T-cell (primary cell): ENCODE measurements around the gene PIK3R4. TPM values are rescaled to one million over a fixed set of nuclear protein-coding genes. Genes with fewer than 3 reads are reported as not detected.

ENCODE experiments used
- ATAC-seq, 4 experiments: fragments of 200-7000 bp in 3 of 4; fragments of 150-1000 bp in 1 of 4; cut with Tn5 transposase; replicated peaks in 1 of 4; 1 replicate in 3 of 4; 2 replicates in 1 of 4; pipeline ENCODE4 v1.10.0; 2021; ENCODE audit warnings: moderate library complexity in 3 of 4, mild to moderate bottlenecking in 2 of 4, moderate number of reproducible peaks in 1 of 4
- CTCF ChIA-PET, 2 donors: fragments of 300-600 bp; sonication (Branson Sonifier 250); formaldehyde crosslinking; loops; one replicate each; lab custom pipeline; 2022; ENCODE audit warnings: antibody characterized with exemption in 2 of 2; lab: Charles Lee
- POLR2A ChIA-PET, 2 donors: fragments of 300-600 bp; sonication (Branson Sonifier 250); formaldehyde crosslinking; loops; one replicate each; lab custom pipeline; 2022; ENCODE audit warnings: antibody characterized with exemption in 2 of 2; lab: Charles Lee
- DNase-seq, 35 experiments: peaks; one replicate each; pipeline versions ENCODE4 v3.0.0 to v3.0.0-alpha.2; 2013 to 2023
- H3K27ac ChIP-seq: one replicate; pipeline ENCODE4 v1.5.1; 2013; ENCODE audit warnings: low read length
- H3K27me3 ChIP-seq, 2 experiments: replicated peaks in 1 of 2; 1 replicate in 1 of 2; 2 replicates in 1 of 2; pipeline versions ENCODE4 v1.6.1 to v1.7.0; 2013; ENCODE audit warnings: low read length in 1 of 2, mixed read lengths in 1 of 2; ENCODE audit not compliant: control insufficient read depth in 2 of 2, insufficient read depth in 2 of 2; ENCODE audit errors: extremely low read depth in 1 of 2
- H3K36me3 ChIP-seq, 2 donors: 1 replicate in 1 of 2; 2 replicates in 1 of 2; pipeline versions ENCODE4 v1.6.1 to v1.7.0; 2013; ENCODE audit warnings: low read length in 1 of 2; ENCODE audit not compliant: control insufficient read depth in 2 of 2, insufficient read depth in 1 of 2; ENCODE audit errors: extremely low read depth in 1 of 2
- H3K4me1 ChIP-seq, 2 experiments: 1 replicate in 1 of 2; 2 replicates in 1 of 2; pipeline versions ENCODE4 v1.6.1 to v1.7.0; 2013; ENCODE audit warnings: low read length in 2 of 2, mixed read lengths in 1 of 2; ENCODE audit not compliant: insufficient read depth in 2 of 2, control insufficient read depth in 1 of 2; ENCODE audit errors: extremely low read depth in 1 of 2
- H3K4me3 ChIP-seq, 2 donors: 1 replicate in 1 of 2; 2 replicates in 1 of 2; pipeline versions ENCODE4 v1.5.1 to v1.7.0; 2013; ENCODE audit warnings: mild to moderate bottlenecking in 2 of 2, low read length in 1 of 2, moderate library complexity in 1 of 2; ENCODE audit not compliant: control insufficient read depth in 1 of 2; ENCODE audit errors: extremely low read depth in 1 of 2
- H3K9me3 ChIP-seq: 2 replicates; pipeline ENCODE4 v1.7.0; 2013
- H3K27ac Mint-ChIP-seq, 2 donors: one replicate each; pipeline ENCODE4 v1.8.0; 2020 to 2021; ENCODE audit warnings: mild to moderate bottlenecking in 2 of 2, mixed read lengths in 2 of 2
- H3K27me3 Mint-ChIP-seq, 2 donors: one replicate each; pipeline ENCODE4 v1.8.0; 2021 to 2022; ENCODE audit warnings: mixed read lengths in 2 of 2
- H3K36me3 Mint-ChIP-seq: one replicate; pipeline ENCODE4 v1.8.0; 2021; ENCODE audit warnings: mixed read lengths
- H3K4me1 Mint-ChIP-seq, 3 donors: one replicate each; pipeline ENCODE4 v1.8.0; 2020 to 2022; ENCODE audit warnings: mixed read lengths in 3 of 3, mild to moderate bottlenecking in 1 of 3
- H3K4me3 Mint-ChIP-seq, 3 donors: one replicate each; pipeline ENCODE4 v1.8.0; 2020 to 2022; ENCODE audit warnings: mild to moderate bottlenecking in 3 of 3, mixed read lengths in 3 of 3, moderate library complexity in 3 of 3
- H3K9me3 Mint-ChIP-seq, 3 donors: one replicate each; pipeline ENCODE4 v1.8.0; 2020 to 2022; ENCODE audit warnings: mixed read lengths in 3 of 3
- WGBS: methylation state at CpG from one replicate; pipeline ENCODE4 v1.1.5; 2013; ENCODE audit warnings: missing lambda C conversion rate; ENCODE audit not compliant: insufficient coverage; 5-methylcytosine and 5-hydroxymethylcytosine counted together
- total RNA-seq, 35 experiments: library from RNA in 6 of 35; stranded (reverse) in 6 of 35; fragments of 120-200 nt in 1 of 35; gene quantifications; one replicate each; pipeline versions ENCODE4 v1.2.1 to v1.2.4 and lab custom pipeline; 2013 to 2026

The PIK3R4 gene
- total RNA-seq, 5 donors from 2014 or later (not counting 1 experiment from before 2014, with no cell fraction given): 14.4 to 30.7 (median 26.0) TPM

- DNase-seq: no peak
- ChIA-PET CTCF (interaction anchor here (0.6 to 1.1 kb wide), 3 partner anchors 10 to 1454 kb away, joined by 3 to 4 read pairs (median 4); no protein-coding TSS in a partner anchor), POLR2A (interaction anchor here in 1 of 2 donors (0.6 kb wide), 1 partner anchor 197 kb away, joined by 3 read pairs; no protein-coding TSS in a partner anchor)
- H3K4me3 ChIP-seq: no peak overlapping the region
- peaks cover 35% of the 10 kb centered on the region for H3K36me3 Mint-ChIP-seq
- H3K27ac ChIP-seq: no peak overlapping the region
- H3K9me3 ChIP-seq: no peaks in the 10 kb centered on the region
- H3K4me1 Mint-ChIP-seq: peaks cover 0 to 8% (median 3%) of the 10 kb centered on the region in 3 donors
- peaks cover 0 to 21% of the 10 kb centered on the region in 2 donors for H3K36me3 ChIP-seq
- H3K27me3 ChIP-seq: no peaks in the 10 kb centered on the region
- WGBS: no CpG with 5 or more reads among the region's 2 CpGs
- no peak for ATAC-seq
- H3K27me3 Mint-ChIP-seq: no peaks in the 10 kb centered on the region
- no peaks in the 10 kb centered on the region for H3K4me1 ChIP-seq
- no peaks in the 10 kb centered on the region for H3K9me3 Mint-ChIP-seq
- no peak overlapping the region for H3K27ac Mint-ChIP-seq
- H3K4me3 Mint-ChIP-seq: no peak overlapping the region
These were observed 18.6 kb downstream of the PIK3R4 start for GRCh38 chr3:130728037-130728436.

DNA sequence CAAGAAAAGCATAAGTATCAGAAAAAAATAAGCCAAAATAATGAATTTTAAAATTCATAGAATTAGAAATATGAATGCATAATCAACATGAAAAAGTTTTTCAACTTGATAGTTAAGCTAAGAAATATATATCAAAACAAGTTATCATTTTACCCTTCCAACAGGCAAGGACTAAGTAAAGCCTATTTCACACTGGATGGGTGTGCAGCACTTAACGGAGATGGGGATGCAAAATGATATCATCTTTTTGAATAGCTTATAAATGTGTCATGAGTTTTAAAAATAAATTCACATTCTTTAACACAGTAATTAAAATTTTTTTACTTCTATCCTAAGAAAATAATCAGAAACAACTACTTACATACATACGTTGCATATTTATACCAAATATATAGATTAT, 20.9 kb downstream of the PIK3R4 start:
- H3K4me1 ChIP-seq: no peaks in the 10 kb centered on the region
- no peak for ATAC-seq
- ChIA-PET CTCF (interaction anchor here (0.5 to 1.0 kb wide), 3 partner anchors 21 to 774 kb away, joined by 3 to 5 read pairs (median 3); partner anchors contain the start of gene PIK3R4 (in 1 of the 2)), POLR2A (no interaction called here)
- no peaks in the 10 kb centered on the region for H3K9me3 ChIP-seq
- WGBS: no CpG with 5 or more reads among the region's 2 CpGs
- no peak overlapping the region for H3K4me3 ChIP-seq
- peaks cover 0 to 10% of the 10 kb centered on the region in 2 donors for H3K36me3 ChIP-seq
- no peak for DNase-seq
- peaks cover 0 to 6% (median 3%) of the 10 kb centered on the region in 3 donors for H3K4me1 Mint-ChIP-seq
- H3K36me3 Mint-ChIP-seq: peaks cover 28% of the 10 kb centered on the region
- no peaks in the 10 kb centered on the region for H3K9me3 Mint-ChIP-seq
- H3K27ac Mint-ChIP-seq: no peak overlapping the region
- H3K27me3 ChIP-seq: no peaks in the 10 kb centered on the region
- no peak overlapping the region for H3K4me3 Mint-ChIP-seq
- H3K27me3 Mint-ChIP-seq: no peaks in the 10 kb centered on the region
- no peak overlapping the region for H3K27ac ChIP-seq

DNA sequence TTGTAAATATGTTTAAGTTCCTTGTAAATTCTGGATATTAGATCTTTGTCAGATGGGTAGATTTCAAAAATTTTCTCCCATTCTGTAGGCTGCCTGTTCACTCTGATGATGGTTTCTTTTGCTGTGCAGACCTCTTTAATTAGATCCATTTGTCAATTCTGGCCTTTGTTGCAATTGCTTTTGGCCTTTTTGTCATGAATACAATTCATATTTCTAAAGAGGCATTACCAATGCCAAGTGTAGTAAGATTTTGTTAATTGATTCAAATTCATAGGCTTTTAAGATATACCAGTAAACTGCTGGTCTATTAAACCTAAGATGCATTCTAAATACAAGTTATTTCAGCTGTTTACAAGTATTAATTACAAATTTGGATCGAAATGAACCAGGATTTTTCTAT, 31.0 kb downstream of the PIK3R4 start:
- DNase-seq (no peak), ATAC-seq (no peak)
- no CpG with 5 or more reads among the region's 1 CpG for WGBS
- Mint-ChIP-seq H3K27ac (no peak overlapping the region), H3K9me3 (no peaks in the 10 kb centered on the region), H3K36me3 (peaks cover 64% of the 10 kb centered on the region), H3K4me1 (no peaks in the 10 kb centered on the region), H3K27me3 (no peaks in the 10 kb centered on the region), H3K4me3 (no peak overlapping the region)
- Histone ChIP-seq H3K36me3 (peaks cover 11 to 26% of the 10 kb centered on the region in 2 donors), H3K4me1 (no peaks in the 10 kb centered on the region), H3K27ac (no peak overlapping the region), H3K9me3 (no peaks in the 10 kb centered on the region), H3K4me3 (no peak overlapping the region), H3K27me3 (no peaks in the 10 kb centered on the region)
- ChIA-PET POLR2A (no interaction called here), CTCF (no interaction called here)

- H3K27ac Mint-ChIP-seq: no peak overlapping the region
- no peak overlapping the region for H3K4me3 Mint-ChIP-seq
- H3K9me3 Mint-ChIP-seq: no peaks in the 10 kb centered on the region
- DNase-seq (no peak), ATAC-seq (no peak)
- ChIA-PET POLR2A (no interaction called here), CTCF (no interaction called here)
- H3K4me1 Mint-ChIP-seq: no peaks in the 10 kb centered on the region
- H3K36me3 ChIP-seq: peaks cover 11 to 23% of the 10 kb centered on the region in 2 donors
- H3K27me3 ChIP-seq: no peaks in the 10 kb centered on the region
- no peaks in the 10 kb centered on the region for H3K27me3 Mint-ChIP-seq
- no peak overlapping the region for H3K4me3 ChIP-seq
- no peaks in the 10 kb centered on the region for H3K9me3 ChIP-seq
- peaks cover 67% of the 10 kb centered on the region for H3K36me3 Mint-ChIP-seq
- H3K27ac ChIP-seq: no peak overlapping the region
- H3K4me1 ChIP-seq: no peaks in the 10 kb centered on the region
- no CpG with 5 or more reads among the region's 3 CpGs for WGBS
These were observed 33.8 kb downstream of the PIK3R4 start for GRCh38 chr3:130712718-130713423.

- H3K27me3 ChIP-seq: no peaks in the 10 kb centered on the region
- no CpG with 5 or more reads among the region's 4 CpGs for WGBS
- CTCF ChIA-PET: no interaction called here
- H3K27me3 Mint-ChIP-seq: no peaks in the 10 kb centered on the region
- no peaks in the 10 kb centered on the region for H3K4me1 ChIP-seq
- H3K9me3 Mint-ChIP-seq: no peaks in the 10 kb centered on the region
- H3K27ac ChIP-seq: no peak overlapping the region
- no peak overlapping the region for H3K4me3 ChIP-seq
- peaks cover 65% of the 10 kb centered on the region for H3K36me3 Mint-ChIP-seq
- ATAC-seq (no peak), DNase-seq (no peak)
- H3K4me1 Mint-ChIP-seq: no peaks in the 10 kb centered on the region
- H3K4me3 Mint-ChIP-seq: no peak overlapping the region
- H3K27ac Mint-ChIP-seq: no peak overlapping the region
- peaks cover 11 to 26% of the 10 kb centered on the region in 2 donors for H3K36me3 ChIP-seq
- POLR2A ChIA-PET: interaction anchor here in 1 of 2 donors (0.6 kb wide), 1 partner anchor 11 kb away, joined by 3 read pairs; no protein-coding TSS in a partner anchor
- H3K9me3 ChIP-seq: no peaks in the 10 kb centered on the region
These were observed 34.9 kb downstream of the PIK3R4 start for GRCh38 chr3:130711565-130712324.

GRCh38 chr3:130709671-130710070, 37.0 kb downstream of the PIK3R4 start:
- Mint-ChIP-seq H3K9me3 (no peaks in the 10 kb centered on the region), H3K27ac (no peak overlapping the region), H3K4me1 (no peaks in the 10 kb centered on the region), H3K4me3 (no peak overlapping the region), H3K27me3 (no peaks in the 10 kb centered on the region), H3K36me3 (peaks cover 60% of the 10 kb centered on the region)
- DNase-seq (no peak), ATAC-seq (no peak)
- ChIA-PET CTCF (no interaction called here), POLR2A (no interaction called here)
- no peaks in the 10 kb centered on the region for H3K9me3 ChIP-seq
- no peak overlapping the region for H3K27ac ChIP-seq
- H3K4me1 ChIP-seq: no peaks in the 10 kb centered on the region
- H3K36me3 ChIP-seq: peaks cover 5 to 23% of the 10 kb centered on the region in 2 donors
- H3K4me3 ChIP-seq: no peak overlapping the region
- H3K27me3 ChIP-seq: no peaks in the 10 kb centered on the region
- 100% methylated on average over 1 of the region's 1 CpG for WGBS
